Measurements from ENCODE around the gene RHOV. TPM values are rescaled to one million over a fixed set of nuclear protein-coding genes. Genes with fewer than 3 reads are reported as not detected.
"Not testable (repeated sequence)": the region's sequence is repeated elsewhere in the genome, so short reads cannot be mapped to it uniquely, and the experiment has no call there.

Gene RHOV
- total RNA-seq, 1 donor = 0.36 TPM

GRCh38 chr15:40863660-40864270 lies 10.3 kb downstream of the RHOV start:
- Histone ChIP-seq H3K4me3 (ENCODE audit: insufficient read depth, low read length) (no peak overlapping the region), H3K27me3 (ENCODE audit: insufficient read depth, low read length) (peaks cover 3% of the 10 kb centered on the region), H2AFZ (ENCODE audit: low read length) (no peak overlapping the region), H3K27ac (ENCODE audit: low read depth, low read length) (no peak overlapping the region), H3K4me1 (ENCODE audit: insufficient read depth, low read length) (no peaks in the 10 kb centered on the region), H3K4me2 (ENCODE audit: insufficient read depth, low read length) (no peak overlapping the region), H3K79me2 (ENCODE audit: insufficient read depth, low read length) (no peaks in the 10 kb centered on the region), H4K20me1 (ENCODE audit: insufficient read depth, low read length) (no peaks in the 10 kb centered on the region), H3K9me3 (ENCODE audit: low read depth, low read length) (no peaks in the 10 kb centered on the region), H3K36me3 (ENCODE audit: insufficient read depth, low read length) (no peaks in the 10 kb centered on the region)
- DNase-seq (ENCODE audit: insufficient read length, low spot score, missing footprints) = no peak
- no peak for TF ChIP-seq CTCF (IDR thresholded peaks at IDR 0.05; ENCODE audit: extremely low read depth, low read depth, low read length)

GRCh38 chr15:40861147-40861546 lies 12.9 kb downstream of the RHOV start:
- H3K4me3 ChIP-seq (ENCODE audit: insufficient read depth, low read length); H4K20me1 ChIP-seq (ENCODE audit: insufficient read depth, low read length); H3K36me3 ChIP-seq (ENCODE audit: insufficient read depth, low read length); H3K27me3 ChIP-seq (ENCODE audit: insufficient read depth, low read length); H3K9me3 ChIP-seq (ENCODE audit: low read depth, low read length); H3K4me1 ChIP-seq (ENCODE audit: insufficient read depth, low read length); H3K4me2 ChIP-seq (ENCODE audit: insufficient read depth, low read length); H2AFZ ChIP-seq (ENCODE audit: low read length); H3K79me2 ChIP-seq (ENCODE audit: insufficient read depth, low read length); H3K27ac ChIP-seq (ENCODE audit: low read depth, low read length): not testable (repeated sequence)
- peak; percentile 13 for DNase-seq (ENCODE audit: insufficient read length, low spot score, missing footprints)

- no peaks in the 10 kb centered on the region for H3K9me3 ChIP-seq (ENCODE audit: low read depth, low read length)
- H3K36me3 ChIP-seq (ENCODE audit: insufficient read depth, low read length) = no peaks in the 10 kb centered on the region
- H3K4me1 ChIP-seq (ENCODE audit: insufficient read depth, low read length) = no peaks in the 10 kb centered on the region
- peak; percentile 94 for DNase-seq (ENCODE audit: insufficient read length, low spot score, missing footprints)
- H3K4me2 ChIP-seq (ENCODE audit: insufficient read depth, low read length) = no peak overlapping the region
- H3K27ac ChIP-seq (ENCODE audit: low read depth, low read length) = no peak overlapping the region
- no peaks in the 10 kb centered on the region for H4K20me1 ChIP-seq (ENCODE audit: insufficient read depth, low read length)
- peaks cover 3% of the 10 kb centered on the region for H3K27me3 ChIP-seq (ENCODE audit: insufficient read depth, low read length)
- no peaks in the 10 kb centered on the region for H3K79me2 ChIP-seq (ENCODE audit: insufficient read depth, low read length)
- peak; percentile 88 for TF ChIP-seq CTCF (IDR thresholded peaks at IDR 0.05; ENCODE audit: extremely low read depth, low read depth, low read length)
- H2AFZ ChIP-seq (ENCODE audit: low read length) = no peak overlapping the region
- no peak overlapping the region for H3K4me3 ChIP-seq (ENCODE audit: insufficient read depth, low read length)
Measured at GRCh38 chr15:40859206-40859851, 14.7 kb downstream of the RHOV start.

GRCh38 chr15:40858706-40859105 lies 15.3 kb downstream of the RHOV start:
- H3K79me2 ChIP-seq (ENCODE audit: insufficient read depth, low read length) = no peaks in the 10 kb centered on the region
- TF ChIP-seq CTCF (IDR thresholded peaks at IDR 0.05; ENCODE audit: extremely low read depth, low read depth, low read length) = no peak
- H3K27me3 ChIP-seq (ENCODE audit: insufficient read depth, low read length) = peaks cover 3% of the 10 kb centered on the region
- no peak overlapping the region for H3K4me3 ChIP-seq (ENCODE audit: insufficient read depth, low read length)
- H3K4me2 ChIP-seq (ENCODE audit: insufficient read depth, low read length) = no peak overlapping the region
- DNase-seq (ENCODE audit: insufficient read length, low spot score, missing footprints) = no peak
- no peak overlapping the region for H2AFZ ChIP-seq (ENCODE audit: low read length)
- no peaks in the 10 kb centered on the region for H3K9me3 ChIP-seq (ENCODE audit: low read depth, low read length)
- no peaks in the 10 kb centered on the region for H4K20me1 ChIP-seq (ENCODE audit: insufficient read depth, low read length)
- no peak overlapping the region for H3K27ac ChIP-seq (ENCODE audit: low read depth, low read length)
- no peaks in the 10 kb centered on the region for H3K4me1 ChIP-seq (ENCODE audit: insufficient read depth, low read length)
- H3K36me3 ChIP-seq (ENCODE audit: insufficient read depth, low read length) = no peaks in the 10 kb centered on the region
